HG03066 (cell line): ENCODE results near the gene PKD1L1.
A peak's percentile ranks its signal among the peaks of the same experiment; 100 is the strongest.
"Not testable (repeated sequence)": the region's sequence is repeated elsewhere in the genome, so short reads cannot be mapped to it uniquely, and the experiment has no call there.

Experiments
- ATAC-seq: cut with Tn5 transposase; IDR thresholded peaks from one replicate; pipeline ENCODE4 v1.9.1; 2021; ENCODE audit warnings: low read depth; ENCODE audit not compliant: unreplicated experiment

Gene PKD1L1, protein sequence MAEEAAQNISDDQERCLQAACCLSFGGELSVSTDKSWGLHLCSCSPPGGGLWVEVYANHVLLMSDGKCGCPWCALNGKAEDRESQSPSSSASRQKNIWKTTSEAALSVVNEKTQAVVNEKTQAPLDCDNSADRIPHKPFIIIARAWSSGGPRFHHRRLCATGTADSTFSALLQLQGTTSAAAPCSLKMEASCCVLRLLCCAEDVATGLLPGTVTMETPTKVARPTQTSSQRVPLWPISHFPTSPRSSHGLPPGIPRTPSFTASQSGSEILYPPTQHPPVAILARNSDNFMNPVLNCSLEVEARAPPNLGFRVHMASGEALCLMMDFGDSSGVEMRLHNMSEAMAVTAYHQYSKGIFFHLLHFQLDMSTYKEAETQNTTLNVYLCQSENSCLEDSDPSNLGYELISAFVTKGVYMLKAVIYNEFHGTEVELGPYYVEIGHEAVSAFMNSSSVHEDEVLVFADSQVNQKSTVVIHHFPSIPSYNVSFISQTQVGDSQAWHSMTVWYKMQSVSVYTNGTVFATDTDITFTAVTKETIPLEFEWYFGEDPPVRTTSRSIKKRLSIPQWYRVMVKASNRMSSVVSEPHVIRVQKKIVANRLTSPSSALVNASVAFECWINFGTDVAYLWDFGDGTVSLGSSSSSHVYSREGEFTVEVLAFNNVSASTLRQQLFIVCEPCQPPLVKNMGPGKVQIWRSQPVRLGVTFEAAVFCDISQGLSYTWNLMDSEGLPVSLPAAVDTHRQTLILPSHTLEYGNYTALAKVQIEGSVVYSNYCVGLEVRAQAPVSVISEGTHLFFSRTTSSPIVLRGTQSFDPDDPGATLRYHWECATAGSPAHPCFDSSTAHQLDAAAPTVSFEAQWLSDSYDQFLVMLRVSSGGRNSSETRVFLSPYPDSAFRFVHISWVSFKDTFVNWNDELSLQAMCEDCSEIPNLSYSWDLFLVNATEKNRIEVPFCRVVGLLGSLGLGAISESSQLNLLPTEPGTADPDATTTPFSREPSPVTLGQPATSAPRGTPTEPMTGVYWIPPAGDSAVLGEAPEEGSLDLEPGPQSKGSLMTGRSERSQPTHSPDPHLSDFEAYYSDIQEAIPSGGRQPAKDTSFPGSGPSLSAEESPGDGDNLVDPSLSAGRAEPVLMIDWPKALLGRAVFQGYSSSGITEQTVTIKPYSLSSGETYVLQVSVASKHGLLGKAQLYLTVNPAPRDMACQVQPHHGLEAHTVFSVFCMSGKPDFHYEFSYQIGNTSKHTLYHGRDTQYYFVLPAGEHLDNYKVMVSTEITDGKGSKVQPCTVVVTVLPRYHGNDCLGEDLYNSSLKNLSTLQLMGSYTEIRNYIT (N-terminal part only)

DNA sequence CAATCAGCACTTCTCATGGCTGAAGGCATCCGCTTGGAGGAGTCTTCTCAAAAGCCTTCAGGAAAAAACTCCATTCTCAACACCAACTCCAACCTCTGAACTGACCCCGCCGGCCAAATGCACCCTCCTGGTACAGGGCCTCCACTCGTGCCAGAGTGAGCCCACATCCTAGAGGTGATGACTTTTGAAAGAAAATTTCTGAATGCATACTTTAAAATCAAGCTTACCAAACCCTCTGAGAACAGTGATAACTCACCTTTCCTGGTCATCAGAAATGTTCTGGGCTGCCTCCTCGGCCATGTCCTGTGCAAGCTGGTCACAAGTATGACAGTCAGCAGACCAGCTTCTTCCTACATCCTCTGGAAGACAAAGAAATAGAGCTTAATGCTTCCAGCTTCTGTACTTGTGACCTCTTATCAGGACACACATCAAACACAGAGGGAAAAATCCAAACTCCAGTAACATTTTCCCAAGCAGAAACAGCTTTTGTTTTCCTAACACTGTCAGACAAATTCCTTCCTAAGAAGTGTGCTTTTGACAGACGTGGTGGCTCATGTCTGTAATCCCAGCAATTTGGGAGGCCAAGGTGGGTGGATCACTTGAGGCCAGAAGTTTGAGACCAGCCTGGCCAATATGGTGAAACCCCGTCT, at the start of gene PKD1L1:
Gene PKD1L1, minus strand, starts transcription at position 326 of the 650 bp plus-strand sequence. Its CDS starts 26 bp downstream, at position 300.
- no peak for ATAC-seq

DNA sequence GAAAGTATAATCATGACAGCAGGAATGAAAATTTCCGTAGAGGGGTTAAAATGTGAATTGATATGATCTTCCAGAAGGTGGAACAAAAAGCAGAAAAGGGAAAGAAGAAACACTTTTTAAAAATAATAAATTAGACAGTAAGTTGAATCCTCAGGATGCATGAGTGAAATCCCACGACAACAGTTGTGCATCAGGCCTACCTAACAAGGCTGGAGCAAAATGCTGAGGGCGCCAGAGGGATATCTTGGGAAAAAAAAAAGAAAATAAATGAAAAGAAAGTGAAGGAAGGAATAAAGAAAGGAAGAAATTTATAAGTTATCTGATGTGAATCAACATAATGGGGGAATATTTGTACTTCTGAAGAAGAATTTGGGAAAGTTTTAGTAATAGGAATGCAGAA, 44.2 kb upstream of the PKD1L1 start:
- ATAC-seq, result no peak

GRCh38 chr7:47991741-47992311, 43.6 kb upstream of the PKD1L1 start:
- ATAC-seq, result peak; percentile 98

DNA sequence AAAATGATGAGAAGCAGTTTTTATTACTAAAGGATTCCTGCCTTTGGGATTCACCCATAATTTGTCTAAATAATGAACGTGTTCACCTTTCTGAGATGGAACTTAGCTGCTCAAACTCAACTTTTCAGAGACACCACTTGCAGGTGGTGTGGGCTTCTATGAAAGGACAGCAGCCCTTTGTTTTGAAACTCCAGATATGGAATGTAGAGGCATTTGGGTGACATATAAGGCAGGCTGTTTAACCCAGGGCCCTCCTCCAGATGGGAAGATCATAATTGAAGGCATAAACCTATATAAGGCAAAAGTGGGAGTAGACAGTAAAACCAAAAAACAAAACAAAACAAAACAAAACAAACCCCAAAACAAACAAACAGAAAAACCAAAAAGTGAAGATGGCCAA, 43.0 kb upstream of the PKD1L1 start:
- ATAC-seq, result no peak

DNA sequence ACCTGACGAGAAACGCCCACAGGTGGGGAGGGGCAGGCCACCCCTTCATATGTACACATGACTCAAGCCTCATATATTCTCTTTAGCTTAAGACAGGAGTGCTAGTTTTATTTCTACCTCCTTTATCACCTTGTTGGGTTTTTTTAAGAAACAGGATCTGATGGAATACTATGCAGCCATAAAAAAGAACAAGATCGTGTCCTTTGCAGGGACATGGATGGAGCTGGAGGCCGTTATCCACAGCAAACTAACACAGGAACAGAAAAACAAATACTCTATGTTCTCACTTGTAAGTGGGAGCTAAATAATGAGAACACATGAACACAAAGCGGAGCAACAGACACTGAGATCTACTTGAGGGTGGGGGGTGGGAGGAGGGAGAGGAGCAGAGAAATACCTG, 42.3 kb upstream of the PKD1L1 start:
- no peak for ATAC-seq

GRCh38 chr7:47989607-47990400, 41.5 kb upstream of the PKD1L1 start:
- not testable (repeated sequence) for ATAC-seq

DNA sequence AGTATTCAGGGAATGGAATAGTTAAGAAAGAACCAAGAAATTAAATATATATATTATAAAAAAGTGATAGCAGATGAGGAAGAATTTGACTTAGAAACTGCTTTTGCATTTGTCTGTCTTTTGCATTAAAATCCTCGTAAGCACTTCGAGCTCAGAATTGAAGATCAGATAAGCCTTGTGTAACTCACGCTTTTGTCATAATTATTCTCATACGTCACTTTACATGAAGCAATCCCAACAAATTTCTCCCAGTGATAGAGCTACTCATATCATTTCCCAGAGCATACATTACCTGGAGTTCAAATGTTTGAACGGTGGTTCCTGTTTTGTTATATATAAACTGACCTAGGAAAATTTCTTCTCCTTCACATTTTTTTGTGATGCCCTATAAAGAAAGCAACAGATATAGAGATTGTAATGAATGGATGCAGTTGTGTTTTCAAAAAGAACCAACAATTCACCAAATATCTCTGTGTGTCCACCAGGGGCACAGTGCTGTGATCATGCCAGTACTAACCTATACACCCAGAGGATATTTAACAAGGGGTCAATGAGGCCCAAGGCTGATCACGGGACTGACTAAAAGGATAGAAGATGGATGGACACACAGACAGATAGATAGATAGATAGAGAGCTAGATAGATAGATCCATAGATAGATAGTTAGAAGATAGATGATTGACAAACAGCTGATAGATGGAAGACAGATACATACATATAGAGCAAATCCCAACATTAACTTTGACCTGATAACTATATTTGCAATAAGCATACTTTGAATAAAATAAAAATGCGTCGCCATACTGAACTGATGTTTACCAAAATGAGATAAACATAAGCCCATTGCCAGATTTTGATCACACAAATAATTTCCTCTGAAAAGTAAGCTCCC, 40.5 kb upstream of the PKD1L1 start:
- no peak for ATAC-seq

DNA sequence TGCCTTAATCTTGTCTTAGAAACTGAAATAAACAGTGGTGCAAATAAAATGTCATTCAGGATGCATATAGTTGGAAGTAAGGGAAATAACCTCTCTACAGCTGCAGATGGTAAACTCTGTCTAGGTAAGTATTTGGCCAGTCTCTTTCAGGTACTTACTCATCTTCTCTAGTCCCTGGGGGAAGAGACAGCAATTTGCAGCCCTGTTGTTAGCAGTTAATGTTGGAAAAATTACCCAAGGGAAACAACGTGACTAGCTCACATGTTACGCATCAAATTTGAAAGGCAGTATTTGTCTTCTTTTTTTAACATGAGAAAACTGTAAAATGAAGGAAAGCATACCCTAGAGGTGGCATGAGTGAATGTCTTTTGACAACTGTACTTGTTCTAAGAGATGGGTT, 34.3 kb upstream of the PKD1L1 start:
- ATAC-seq, result no peak

DNA sequence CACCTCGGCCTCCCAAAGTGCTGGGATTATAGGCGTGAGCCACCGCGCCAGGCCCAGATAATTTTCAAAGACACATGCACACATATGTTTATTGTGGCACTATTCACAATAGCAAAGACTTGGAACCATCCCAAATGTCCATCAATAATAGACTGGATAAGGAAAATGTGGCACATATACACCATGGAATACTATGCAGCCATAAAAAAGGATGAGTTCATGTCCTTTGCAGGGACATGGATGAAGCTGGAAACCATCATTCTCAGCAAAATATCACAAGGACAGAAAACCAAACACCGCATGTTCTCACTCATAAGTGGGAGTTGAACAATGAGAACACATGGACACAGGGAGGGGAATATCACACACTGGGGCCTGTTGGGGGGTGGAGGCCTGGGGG, 32.4 kb upstream of the PKD1L1 start:
- not testable (repeated sequence) for ATAC-seq

DNA sequence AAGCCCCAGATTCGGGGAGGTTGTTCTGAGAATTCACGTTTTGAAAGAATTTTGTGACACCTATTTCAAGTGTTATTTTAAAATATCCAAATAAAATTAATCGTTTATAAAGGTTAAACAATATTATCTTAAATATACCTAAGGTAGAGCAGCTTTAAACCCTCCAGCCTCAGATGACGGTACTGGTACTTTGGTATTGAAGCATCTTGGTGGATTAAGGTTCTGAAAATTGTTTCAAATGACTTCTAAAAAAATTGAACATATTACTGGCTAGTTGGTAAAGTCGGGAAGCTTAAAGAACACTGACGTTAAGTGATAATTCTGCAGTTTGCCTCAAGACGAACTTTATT, 31.5 kb upstream of the PKD1L1 start:
- no peak for ATAC-seq

DNA sequence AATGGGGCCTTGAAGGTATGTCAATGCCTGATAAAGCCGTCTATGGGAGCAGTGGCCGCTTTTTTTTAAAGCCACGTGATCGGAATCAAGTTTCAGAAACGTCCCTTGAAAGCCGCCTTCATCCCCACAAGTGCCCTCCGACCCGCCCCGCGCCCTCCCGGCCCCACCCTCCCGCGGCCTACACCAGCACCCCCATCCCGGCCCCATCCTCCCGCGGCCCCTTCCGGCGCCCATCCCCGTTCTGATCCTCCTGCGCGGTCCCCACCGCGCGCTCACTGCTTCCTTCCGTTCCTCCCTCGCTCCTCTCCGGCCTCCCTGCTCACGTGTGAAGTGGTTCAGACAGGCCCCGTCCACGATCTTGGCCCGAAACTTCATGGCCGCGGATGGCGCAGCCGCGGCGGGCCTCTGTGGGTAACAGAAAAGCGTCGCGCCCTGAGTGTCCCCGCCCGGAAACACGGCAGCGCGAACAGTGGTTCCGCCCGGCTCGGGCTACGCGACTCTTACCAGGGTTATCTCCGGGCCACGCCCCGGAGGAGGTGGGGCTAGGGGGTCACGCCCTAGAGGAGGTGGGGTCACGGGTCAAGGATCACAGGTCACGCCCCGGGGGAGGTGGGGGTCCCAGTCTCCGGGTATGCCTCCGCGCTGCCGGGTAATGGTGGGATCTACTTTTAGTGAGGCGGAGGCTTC, 31.0 kb upstream of the PKD1L1 start, which contains the start of gene HUS1:
Gene HUS1, minus strand, starts transcription at position 471 of the 687 bp plus-strand sequence. Its CDS starts 96 bp downstream, at position 375.
- ATAC-seq, result peak; percentile 99

- no peak for ATAC-seq
Observed at GRCh38 chr7:47978790-47979144, 30.5 kb upstream of the PKD1L1 start.

DNA sequence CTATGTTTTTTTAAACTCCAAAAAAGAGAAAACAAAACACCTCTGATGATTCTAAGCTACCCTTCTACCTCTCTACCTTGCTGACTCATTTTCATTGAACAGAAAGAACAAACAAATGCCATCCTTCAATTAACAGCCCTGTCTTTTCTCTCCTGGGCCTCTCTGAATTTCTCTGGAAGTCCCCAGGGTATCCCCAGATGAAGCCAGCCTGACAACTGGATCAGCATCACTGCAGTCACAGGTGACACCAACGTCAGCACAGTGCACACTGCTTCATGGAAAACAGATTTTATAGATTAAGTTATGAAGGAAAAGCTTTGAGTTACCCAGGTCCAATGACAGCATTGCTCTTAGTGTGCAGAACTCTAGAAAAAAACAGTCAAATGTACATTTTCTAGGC, 25.5 kb upstream of the PKD1L1 start:
- no peak for ATAC-seq

DNA sequence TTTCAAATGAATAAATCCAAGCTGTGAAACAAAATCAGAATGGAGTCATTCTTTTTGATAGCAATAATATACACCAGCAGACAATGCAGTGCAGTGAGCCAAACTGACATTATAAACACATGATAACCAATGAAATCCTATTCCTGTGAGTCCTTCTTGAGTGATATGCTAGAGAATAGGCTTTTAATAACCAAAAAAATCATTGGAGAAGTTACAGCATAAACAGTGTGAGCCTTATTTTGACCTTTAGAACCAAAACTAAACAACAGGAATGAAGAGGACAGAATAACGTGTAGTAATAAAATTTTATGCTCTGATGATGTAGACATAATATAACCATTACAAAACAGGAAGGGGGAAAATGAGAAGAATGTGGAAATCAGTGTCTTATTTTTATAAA, 22.5 kb upstream of the PKD1L1 start:
- no peak for ATAC-seq

GRCh38 chr7:47968847-47969774, 20.8 kb upstream of the PKD1L1 start:
- ATAC-seq, result peak; percentile 55

GRCh38 chr7:47967708-47968107, 19.4 kb upstream of the PKD1L1 start:
- no peak for ATAC-seq
